Right lobe of liver (tissue), 4 donors: ENCODE data around the gene STX1B.

Experiments
- CTCF ChIP-seq, 4 donors: fragments of 200-600 bp in 3 of 4; fragments of 450-650 bp in 1 of 4; IDR thresholded peaks; one replicate each; pipeline versions ENCODE4 v1.5.1 to v1.8.0; 2016 to 2022; ENCODE audit warnings: antibody characterized with exemption in 4 of 4, mild to moderate bottlenecking in 2 of 4
- POLR2A ChIP-seq: fragments of 450-650 bp; IDR thresholded peaks from one replicate; pipeline ENCODE4 v1.6.1; 2017; ENCODE audit warnings: antibody characterized with exemption, mild to moderate bottlenecking
- donor health status: DM: no; HTN: no; CAD: no.
- donor health status: DM: no; HTN: no; CAD: no.
- donor health status: DM: no; HTN: yes; CAD: no.

- TF ChIP-seq CTCF (IDR thresholded peaks at IDR 0.05) (no peak), POLR2A (no peak)
These were observed 9.6 kb downstream of the STX1B start for GRCh38 chr16:31000671-31001382.
